GM19455 (cell line): ENCODE measurements around the gene CD38.
"Not testable (repeated sequence)": the region's sequence is repeated elsewhere in the genome, so short reads cannot be mapped to it uniquely, and the experiment has no call there.

Source experiments
- ATAC-seq: cut with Tn5 transposase; IDR thresholded peaks from one replicate; pipeline ENCODE4 v1.9.1; 2021; ENCODE audit not compliant: unreplicated experiment

Gene CD38

GRCh38 chr4:15861198-15861597, 83.1 kb downstream of the CD38 start:
- not testable (repeated sequence) for ATAC-seq

- ATAC-seq: no peak
Observed at GRCh38 chr4:15864651-15865566, 86.8 kb downstream of the CD38 start.

- ATAC-seq: no peak
Observed at GRCh38 chr4:15868111-15868510, 90.0 kb downstream of the CD38 start.

GRCh38 chr4:15868826-15869413, 90.8 kb downstream of the CD38 start:
- no peak for ATAC-seq

- ATAC-seq: no peak
Observed at GRCh38 chr4:15870079-15870478, 92.0 kb downstream of the CD38 start.

- ATAC-seq: no peak
Observed at GRCh38 chr4:15870921-15871664, 93.0 kb downstream of the CD38 start.

- ATAC-seq: no peak
Observed at GRCh38 chr4:15873117-15873516, 95.0 kb downstream of the CD38 start.

- ATAC-seq: no peak
Observed at GRCh38 chr4:15874671-15875070, 96.5 kb downstream of the CD38 start.

GRCh38 chr4:15875663-15876460, 97.7 kb downstream of the CD38 start:
- ATAC-seq: no peak

GRCh38 chr4:15878011-15878410, 99.9 kb downstream of the CD38 start:
- ATAC-seq: no peak

- ATAC-seq: no peak
Observed at GRCh38 chr4:15881820-15882219, 103.7 kb downstream of the CD38 start.

- ATAC-seq: peak; percentile 95
Observed at GRCh38 chr4:15882675-15883086, 104.6 kb downstream of the CD38 start.

- ATAC-seq: no peak
Observed at GRCh38 chr4:15883610-15884243, 105.6 kb downstream of the CD38 start.

- no peak for ATAC-seq
Observed at GRCh38 chr4:15884666-15885065, 106.5 kb downstream of the CD38 start.

- ATAC-seq: no peak
Observed at GRCh38 chr4:15885422-15885821, 107.3 kb downstream of the CD38 start.

- no peak for ATAC-seq
Observed at GRCh38 chr4:15888515-15888914, 110.4 kb downstream of the CD38 start.

GRCh38 chr4:15890246-15890829, 112.2 kb downstream of the CD38 start:
- no peak for ATAC-seq

GRCh38 chr4:15891312-15891711, 113.2 kb downstream of the CD38 start:
- ATAC-seq: no peak

GRCh38 chr4:15893962-15894361, 115.8 kb downstream of the CD38 start:
- no peak for ATAC-seq

GRCh38 chr4:15894393-15894792, 116.3 kb downstream of the CD38 start:
- no peak for ATAC-seq
